Mononuclear cell (primary cell): Measurements from ENCODE around the gene SAMMSON. TPM values are rescaled to one million over a fixed set of nuclear protein-coding genes. Genes with fewer than 3 reads are reported as not detected.

Experiments
- H3K27me3 ChIP-seq: 2 replicates; pipeline ENCODE4 v1.6.0; 2011; ENCODE audit warnings: low read length, control low read depth; ENCODE audit not compliant: insufficient read depth
- H3K4me1 ChIP-seq: 2 replicates; pipeline ENCODE4 v1.5.1; 2011; ENCODE audit warnings: mild to moderate bottlenecking, low read length, control low read depth; ENCODE audit not compliant: insufficient read depth
- H3K4me3 ChIP-seq: 2 replicates; pipeline ENCODE4 v1.5.1; 2011; ENCODE audit warnings: mild to moderate bottlenecking, low read length, moderate library complexity
- H3K9me3 ChIP-seq: 2 replicates; pipeline ENCODE4 v1.5.1; 2011; ENCODE audit warnings: low read depth, mild to moderate bottlenecking, control low read depth, low read length
- total RNA-seq: library from RNA; depleted of rRNA; stranded (reverse); fragments of >200 nt; gene quantifications from one replicate; pipeline ENCODE4 v1.2.3, GENCODE V29; 2012

Gene SAMMSON
- total RNA-seq, result not detected

GRCh38 chr3:69999140-70000027, at the start of gene SAMMSON:
Gene SAMMSON, plus strand, starts transcription at chr3:69999733.
- Histone ChIP-seq H3K4me3 (no peak within 1 kb of the TSS), H3K9me3 (no peaks in the 10 kb centered on the region), H3K4me1 (peaks cover 8% of the 10 kb centered on the region), H3K27me3 (no peaks in the 10 kb centered on the region)

GRCh38 chr3:69951616-69952015, 47.9 kb upstream of the SAMMSON start:
- H3K4me1 ChIP-seq, result no peaks in the 10 kb centered on the region

GRCh38 chr3:69959581-69959980, 40.0 kb upstream of the SAMMSON start:
- Histone ChIP-seq H3K4me3 (no peak overlapping the region), H3K27me3 (no peaks in the 10 kb centered on the region), H3K4me1 (no peaks in the 10 kb centered on the region), H3K9me3 (no peaks in the 10 kb centered on the region)

More at GRCh38 chr3:69951616-69952015, 47.9 kb upstream of the SAMMSON start:
- H3K9me3 ChIP-seq, result no peaks in the 10 kb centered on the region
- no peak overlapping the region for H3K4me3 ChIP-seq
- H3K27me3 ChIP-seq, result no peaks in the 10 kb centered on the region

GRCh38 chr3:69961706-69962439, 37.7 kb upstream of the SAMMSON start:
- Histone ChIP-seq H3K27me3 (no peaks in the 10 kb centered on the region), H3K4me3 (no peak overlapping the region), H3K9me3 (no peaks in the 10 kb centered on the region), H3K4me1 (no peaks in the 10 kb centered on the region)

GRCh38 chr3:69963643-69964042, 35.9 kb upstream of the SAMMSON start:
- Histone ChIP-seq H3K27me3 (no peaks in the 10 kb centered on the region), H3K9me3 (no peaks in the 10 kb centered on the region), H3K4me1 (no peaks in the 10 kb centered on the region), H3K4me3 (no peak overlapping the region)

GRCh38 chr3:69967156-69967555, 32.4 kb upstream of the SAMMSON start:
- Histone ChIP-seq H3K27me3 (no peaks in the 10 kb centered on the region), H3K4me3 (no peak overlapping the region), H3K4me1 (peaks cover 3% of the 10 kb centered on the region), H3K9me3 (no peaks in the 10 kb centered on the region)

GRCh38 chr3:69970827-69971226, 28.7 kb upstream of the SAMMSON start:
- Histone ChIP-seq H3K9me3 (no peaks in the 10 kb centered on the region), H3K4me1 (peaks cover 3% of the 10 kb centered on the region), H3K27me3 (no peaks in the 10 kb centered on the region), H3K4me3 (no peak overlapping the region)

- Histone ChIP-seq H3K9me3 (no peaks in the 10 kb centered on the region), H3K4me1 (peaks cover 3% of the 10 kb centered on the region), H3K27me3 (no peaks in the 10 kb centered on the region), H3K4me3 (no peak overlapping the region)
These were observed 26.9 kb upstream of the SAMMSON start for GRCh38 chr3:69972672-69973071.

DNA sequence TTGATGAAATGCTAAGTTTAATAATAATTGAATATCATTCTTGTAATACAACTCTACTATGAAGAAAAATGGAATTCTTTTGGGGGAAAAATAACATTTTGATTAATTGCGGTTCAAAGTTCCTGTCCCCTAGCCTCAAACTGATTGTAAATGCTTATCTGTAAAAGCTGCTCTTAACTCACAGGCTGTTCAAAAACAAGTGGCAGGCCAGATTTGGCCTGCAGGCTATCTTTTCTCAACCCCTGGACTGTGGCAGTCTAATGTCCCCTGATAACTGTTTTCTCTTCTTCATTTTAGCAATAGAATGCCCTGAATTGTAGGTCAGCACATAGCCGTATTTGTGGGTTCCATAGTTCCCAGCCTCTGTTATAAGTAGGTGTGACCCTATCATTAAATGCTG, 23.5 kb upstream of the SAMMSON start:
- Histone ChIP-seq H3K27me3 (no peaks in the 10 kb centered on the region), H3K4me3 (no peak overlapping the region), H3K9me3 (no peaks in the 10 kb centered on the region), H3K4me1 (no peaks in the 10 kb centered on the region)

- Histone ChIP-seq H3K9me3 (no peaks in the 10 kb centered on the region), H3K27me3 (no peaks in the 10 kb centered on the region), H3K4me3 (no peak overlapping the region), H3K4me1 (peaks cover 4% of the 10 kb centered on the region)
These were observed 15.8 kb upstream of the SAMMSON start for GRCh38 chr3:69983546-69984265.

GRCh38 chr3:69985266-69985665, 14.3 kb upstream of the SAMMSON start:
- Histone ChIP-seq H3K4me1 (peaks cover 4% of the 10 kb centered on the region), H3K4me3 (no peak overlapping the region), H3K9me3 (no peaks in the 10 kb centered on the region), H3K27me3 (no peaks in the 10 kb centered on the region)

DNA sequence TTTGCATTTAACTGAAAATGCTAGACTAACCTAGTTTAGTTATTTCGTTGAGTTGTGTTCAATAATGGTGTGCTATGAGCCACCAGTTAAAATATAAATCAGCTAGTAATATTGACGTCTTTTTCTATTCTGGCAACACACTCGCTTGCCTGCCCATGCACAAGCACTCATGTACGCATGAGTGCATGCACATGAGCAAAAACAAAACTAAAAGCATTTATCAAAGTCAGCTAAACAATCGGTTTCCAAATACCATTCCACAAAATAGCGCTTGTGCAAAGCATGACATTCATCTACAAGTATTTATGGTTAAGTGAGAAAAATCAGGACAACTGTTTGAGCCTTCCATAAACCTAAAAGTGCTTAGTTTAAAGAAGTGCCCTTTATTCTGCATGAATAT, 13.1 kb upstream of the SAMMSON start:
- no peak overlapping the region for H3K4me3 ChIP-seq
- no peaks in the 10 kb centered on the region for H3K27me3 ChIP-seq
- no peaks in the 10 kb centered on the region for H3K9me3 ChIP-seq
- H3K4me1 ChIP-seq, result peaks cover 4% of the 10 kb centered on the region

GRCh38 chr3:69987833-69988232, 11.7 kb upstream of the SAMMSON start:
- H3K9me3 ChIP-seq, result no peaks in the 10 kb centered on the region
- peaks cover 4% of the 10 kb centered on the region for H3K4me1 ChIP-seq
- no peak overlapping the region for H3K4me3 ChIP-seq
- H3K27me3 ChIP-seq, result no peaks in the 10 kb centered on the region

DNA sequence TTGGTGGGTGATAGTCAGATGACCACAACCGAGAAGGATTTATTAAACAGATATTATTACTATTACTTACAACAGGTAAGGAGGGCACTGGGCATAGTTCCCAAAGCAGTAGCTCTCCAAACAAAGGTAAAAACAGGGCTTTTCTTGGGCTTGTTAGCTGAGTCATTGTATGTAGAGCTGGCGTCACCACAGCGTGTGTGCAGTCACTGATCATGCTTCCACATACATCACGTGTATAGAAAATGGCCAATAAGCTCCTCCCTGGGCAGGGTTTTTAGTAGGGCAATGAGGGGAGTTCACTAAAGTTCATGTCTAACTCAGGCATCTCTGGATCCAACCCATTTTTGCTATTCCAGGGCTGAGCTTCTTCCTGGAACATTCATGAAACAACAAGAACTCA, 5.8 kb upstream of the SAMMSON start:
- no peak overlapping the region for H3K4me3 ChIP-seq
- peaks cover 8% of the 10 kb centered on the region for H3K4me1 ChIP-seq
- H3K27me3 ChIP-seq, result no peaks in the 10 kb centered on the region
- no peaks in the 10 kb centered on the region for H3K9me3 ChIP-seq

GRCh38 chr3:69994919-69995318, 4.6 kb upstream of the SAMMSON start:
- Histone ChIP-seq H3K9me3 (no peaks in the 10 kb centered on the region), H3K4me1 (peaks cover 8% of the 10 kb centered on the region), H3K4me3 (no peak overlapping the region), H3K27me3 (no peaks in the 10 kb centered on the region)
